ENCODE data around the gene TIPARP.
"Not testable (repeated sequence)": the region's sequence is repeated elsewhere in the genome, so short reads cannot be mapped to it uniquely, and the experiment has no call there.

TIPARP gene

GRCh38 chr3:156716105-156716862, 41.9 kb downstream of the TIPARP start:
- DNase-seq = no peak

GRCh38 chr3:156718622-156719306, 44.4 kb downstream of the TIPARP start:
- DNase-seq = no peak

- DNase-seq = no peak
Measured at GRCh38 chr3:156720826-156721225, 46.4 kb downstream of the TIPARP start.

GRCh38 chr3:156721687-156722618, 47.6 kb downstream of the TIPARP start:
- DNase-seq = no peak

- no peak for DNase-seq
Measured at GRCh38 chr3:156723182-156723619, 48.8 kb downstream of the TIPARP start.

- no peak for DNase-seq
Measured at GRCh38 chr3:156725682-156726081, 51.3 kb downstream of the TIPARP start.

- no peak for DNase-seq
Measured at GRCh38 chr3:156726456-156726855, 52.1 kb downstream of the TIPARP start.

- DNase-seq = no peak
Measured at GRCh38 chr3:156727519-156728205, 53.3 kb downstream of the TIPARP start.

- no peak for DNase-seq
Measured at GRCh38 chr3:156728267-156728985, 54.0 kb downstream of the TIPARP start.

GRCh38 chr3:156729460-156730179, 55.2 kb downstream of the TIPARP start:
- no peak for DNase-seq

GRCh38 chr3:156731813-156732212, 57.4 kb downstream of the TIPARP start:
- no peak for DNase-seq

- DNase-seq = no peak
Measured at GRCh38 chr3:156732261-156732660, 57.9 kb downstream of the TIPARP start.

- no peak for DNase-seq
Measured at GRCh38 chr3:156732715-156733421, 58.5 kb downstream of the TIPARP start.

- not testable (repeated sequence) for DNase-seq
Measured at GRCh38 chr3:156734661-156735060, 60.3 kb downstream of the TIPARP start.

- DNase-seq = no peak
Measured at GRCh38 chr3:156735471-156735870, 61.1 kb downstream of the TIPARP start.

- DNase-seq = not testable (repeated sequence)
Measured at GRCh38 chr3:156737049-156737448, 62.7 kb downstream of the TIPARP start.

- DNase-seq = no peak
Measured at GRCh38 chr3:156738251-156738650, 63.9 kb downstream of the TIPARP start.

GRCh38 chr3:156739976-156740375, 65.6 kb downstream of the TIPARP start:
- DNase-seq = no peak

- not testable (repeated sequence) for DNase-seq
Measured at GRCh38 chr3:156740581-156740980, 66.2 kb downstream of the TIPARP start.

- DNase-seq = no peak
Measured at GRCh38 chr3:156741935-156742334, 67.5 kb downstream of the TIPARP start.

Data from activated gamma-delta T cell (primary cell).